ENCODE results near the gene SSB.

GRCh38 chr2:169822036-169822435 is 23.4 kb downstream of the SSB start:
- TF ChIP-seq GATA3 (IDR thresholded peaks at IDR 0.05; ENCODE audit: low read depth, low read length) (no peak), GATA2 (IDR thresholded peaks at IDR 0.05; ENCODE audit: low read depth, low read length) (no peak)

All from SH-SY5Y (cell line).